GM18505 (cell line): ENCODE measurements around the gene JMJD1C.

Experiments used
- ATAC-seq: cut with Tn5 transposase; IDR thresholded peaks from one replicate; pipeline ENCODE4 v1.9.1; 2021; ENCODE audit not compliant: unreplicated experiment
- POLR2A ChIP-seq: IDR thresholded peaks from 4 replicates; pipeline ENCODE4 v1.6.1; 2011; ENCODE audit warnings: borderline replicate concordance; ENCODE audit not compliant: insufficient read depth, insufficient read length; ENCODE audit errors: extremely low read depth

The JMJD1C gene

GRCh38 chr10:63200431-63200830, 265.3 kb downstream of the JMJD1C start:
- no peak for ATAC-seq
- no peak for TF ChIP-seq POLR2A

- no peak for TF ChIP-seq POLR2A
- no peak for ATAC-seq
These were observed 266.1 kb downstream of the JMJD1C start for GRCh38 chr10:63199716-63200115.

- no peak for ATAC-seq
- TF ChIP-seq POLR2A, result no peak
These were observed 268.3 kb downstream of the JMJD1C start for GRCh38 chr10:63197344-63198092.

GRCh38 chr10:63192826-63193225, 273.0 kb downstream of the JMJD1C start:
- no peak for TF ChIP-seq POLR2A
- ATAC-seq, result no peak

- no peak for ATAC-seq
- no peak for TF ChIP-seq POLR2A
These were observed 290.2 kb downstream of the JMJD1C start for GRCh38 chr10:63175534-63175933.

- no peak for TF ChIP-seq POLR2A
- peak; percentile 99 for ATAC-seq
These were observed 292.1 kb downstream of the JMJD1C start for GRCh38 chr10:63173468-63174232.

- ATAC-seq, result no peak
- TF ChIP-seq POLR2A, result no peak
These were observed 293.9 kb downstream of the JMJD1C start for GRCh38 chr10:63171926-63172325.

GRCh38 chr10:63171255-63171855, 294.4 kb downstream of the JMJD1C start:
- no peak for TF ChIP-seq POLR2A
- no peak for ATAC-seq

- ATAC-seq, result no peak
- no peak for TF ChIP-seq POLR2A
These were observed 296.2 kb downstream of the JMJD1C start for GRCh38 chr10:63169624-63170023.

- no peak for ATAC-seq
These were observed 296.8 kb downstream of the JMJD1C start for GRCh38 chr10:63168821-63169462.

GRCh38 chr10:63166742-63167258, 299.0 kb downstream of the JMJD1C start:
- no peak for TF ChIP-seq POLR2A
- ATAC-seq, result no peak

More at GRCh38 chr10:63168821-63169462, 296.8 kb downstream of the JMJD1C start:
- no peak for TF ChIP-seq POLR2A

- no peak for ATAC-seq
These were observed 300.5 kb downstream of the JMJD1C start for GRCh38 chr10:63165249-63165648.

GRCh38 chr10:63164166-63164623, 301.6 kb downstream of the JMJD1C start:
- TF ChIP-seq POLR2A, result no peak
- no peak for ATAC-seq

More at GRCh38 chr10:63165249-63165648, 300.5 kb downstream of the JMJD1C start:
- TF ChIP-seq POLR2A, result no peak
